ENCODE results near the gene DRD4.

Gene DRD4

DNA sequence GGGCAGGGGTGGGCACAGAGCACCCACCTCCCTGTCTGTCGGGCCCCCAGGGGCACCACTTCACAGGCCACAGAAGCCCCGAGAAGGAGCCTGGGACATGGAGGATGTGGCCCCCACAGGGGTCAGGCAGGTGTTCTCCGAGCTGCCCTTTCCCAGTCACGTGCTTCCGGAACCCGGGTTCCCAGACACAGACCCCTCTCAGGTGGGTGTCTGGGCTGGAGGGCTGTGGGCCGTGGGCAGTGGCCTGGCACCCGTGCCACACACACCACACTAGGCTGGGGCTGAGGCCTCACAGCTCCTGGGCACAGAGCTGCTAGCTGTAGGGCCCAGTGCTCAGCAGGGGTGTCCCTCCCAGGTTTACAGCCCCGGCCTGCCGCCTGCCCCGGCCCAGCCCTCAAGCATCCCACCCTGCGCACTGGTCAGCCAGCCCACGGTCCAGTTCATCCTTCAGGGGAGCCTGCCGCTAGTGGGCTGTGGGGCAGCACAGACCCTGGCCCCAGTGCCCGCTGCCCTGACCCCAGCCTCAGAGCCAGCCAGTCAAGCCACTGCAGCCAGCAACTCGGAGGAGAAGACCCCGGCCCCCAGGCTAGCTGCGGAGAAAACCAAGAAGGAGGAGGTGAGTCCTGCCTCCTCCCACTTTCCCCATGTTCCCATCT lies 26.8 kb upstream of the DRD4 start:
- DNase-seq (ENCODE audit: low spot score), result no peak

DNA sequence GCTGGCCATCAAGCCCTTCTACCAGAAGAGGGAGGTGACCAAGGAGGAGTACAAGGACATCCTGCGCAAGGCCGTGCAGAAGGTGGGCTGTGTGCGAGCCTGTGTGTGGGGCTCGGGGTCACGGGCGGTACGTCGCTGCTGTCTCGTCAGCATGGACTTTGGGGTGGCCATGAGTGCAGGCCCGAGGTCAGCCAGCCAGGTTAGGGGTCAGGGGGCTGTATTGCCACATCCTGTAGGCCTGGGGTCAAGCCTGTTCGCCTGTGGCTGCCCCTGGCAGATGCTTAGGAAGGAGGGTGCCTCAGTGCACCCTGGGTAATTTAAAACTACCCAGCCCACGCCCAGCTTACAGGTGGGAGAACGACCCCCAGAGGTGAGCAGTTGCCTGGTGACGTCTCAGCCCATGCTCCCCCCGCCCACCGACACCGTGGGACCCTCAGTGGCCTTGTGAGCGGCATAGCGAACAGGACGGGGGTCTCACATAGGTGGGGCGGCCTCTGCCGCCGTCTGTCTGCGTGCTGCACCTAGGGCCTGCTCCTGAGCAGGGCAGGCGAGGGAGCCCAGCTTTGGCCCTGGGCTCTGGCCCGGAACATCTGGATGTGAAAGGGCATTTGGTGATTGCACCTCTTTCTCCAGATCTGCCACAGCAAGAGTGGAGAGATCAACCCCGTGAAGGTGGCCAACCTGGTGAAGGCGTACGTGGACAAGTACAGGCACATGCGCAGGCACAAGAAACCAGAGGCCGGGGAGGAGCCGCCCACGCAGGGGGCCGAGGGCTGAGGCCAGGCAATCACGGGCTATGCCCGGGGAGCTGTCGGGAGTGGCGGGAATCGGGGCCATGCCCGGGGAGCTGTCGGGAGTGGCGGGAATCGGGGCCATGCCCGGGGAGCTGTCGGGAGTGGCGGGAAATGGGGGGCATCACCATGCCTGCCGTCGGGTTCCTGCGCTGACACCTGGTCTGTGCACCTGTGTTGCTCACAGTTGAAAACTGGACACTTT lies 25.8 kb upstream of the DRD4 start:
- no peak for DNase-seq (ENCODE audit: low spot score)

DNA sequence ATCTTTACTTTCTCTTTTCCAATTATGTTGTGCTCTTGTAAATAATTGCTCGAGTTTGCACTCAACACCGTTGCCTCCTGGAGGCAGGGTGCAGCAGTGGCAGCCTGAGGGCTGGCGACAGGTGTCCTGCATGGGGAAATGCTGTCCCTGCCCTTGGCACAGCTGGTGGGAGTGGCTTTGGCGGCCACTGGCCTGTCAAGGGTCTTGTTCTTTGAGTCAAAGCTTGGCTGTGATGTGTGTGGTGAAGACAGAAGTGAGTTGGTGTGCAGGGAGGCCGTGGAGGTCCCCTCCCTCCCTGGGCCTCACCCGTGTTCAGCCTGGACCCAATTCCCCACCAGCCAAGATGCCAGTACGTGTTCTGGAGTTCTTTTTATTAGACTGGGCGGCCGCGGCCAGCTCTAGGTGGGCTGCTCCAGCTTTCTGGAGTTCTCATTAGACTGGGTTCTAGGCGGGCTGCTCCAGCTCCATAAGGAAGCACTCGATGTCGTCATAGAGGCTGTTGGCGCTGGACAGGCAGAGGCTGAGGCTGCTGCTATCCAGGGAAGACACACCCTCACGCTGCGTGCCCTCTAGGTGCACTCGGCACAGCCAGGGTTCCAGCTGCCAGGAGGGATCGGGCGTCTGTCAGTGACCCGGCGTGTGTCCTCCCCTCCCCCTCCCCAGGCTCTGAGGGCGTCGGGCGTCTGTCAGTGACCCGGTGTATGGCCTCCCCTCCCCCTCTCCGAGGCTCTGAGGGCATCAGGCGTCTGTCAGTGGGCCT lies 24.7 kb upstream of the DRD4 start:
- DNase-seq (ENCODE audit: low spot score), result no peak

DNA sequence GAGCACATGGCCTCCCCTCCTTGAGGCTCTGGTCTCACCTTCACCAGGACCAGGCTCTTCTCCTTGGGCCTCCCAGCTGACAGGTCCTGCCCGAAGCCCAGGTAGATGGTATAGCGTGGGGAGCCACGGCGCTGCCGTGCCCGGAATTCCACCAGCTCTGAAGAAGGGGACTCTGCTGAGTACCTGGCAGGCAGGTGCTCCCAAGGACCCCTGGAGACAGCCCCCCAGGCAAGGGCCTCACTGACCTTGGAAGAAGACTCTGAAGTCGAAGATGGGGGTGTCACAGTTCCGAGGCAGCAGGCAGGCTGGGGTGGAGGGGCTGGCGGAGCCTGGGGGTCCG lies 24.1 kb upstream of the DRD4 start:
- DNase-seq (ENCODE audit: low spot score), result no peak

DNA sequence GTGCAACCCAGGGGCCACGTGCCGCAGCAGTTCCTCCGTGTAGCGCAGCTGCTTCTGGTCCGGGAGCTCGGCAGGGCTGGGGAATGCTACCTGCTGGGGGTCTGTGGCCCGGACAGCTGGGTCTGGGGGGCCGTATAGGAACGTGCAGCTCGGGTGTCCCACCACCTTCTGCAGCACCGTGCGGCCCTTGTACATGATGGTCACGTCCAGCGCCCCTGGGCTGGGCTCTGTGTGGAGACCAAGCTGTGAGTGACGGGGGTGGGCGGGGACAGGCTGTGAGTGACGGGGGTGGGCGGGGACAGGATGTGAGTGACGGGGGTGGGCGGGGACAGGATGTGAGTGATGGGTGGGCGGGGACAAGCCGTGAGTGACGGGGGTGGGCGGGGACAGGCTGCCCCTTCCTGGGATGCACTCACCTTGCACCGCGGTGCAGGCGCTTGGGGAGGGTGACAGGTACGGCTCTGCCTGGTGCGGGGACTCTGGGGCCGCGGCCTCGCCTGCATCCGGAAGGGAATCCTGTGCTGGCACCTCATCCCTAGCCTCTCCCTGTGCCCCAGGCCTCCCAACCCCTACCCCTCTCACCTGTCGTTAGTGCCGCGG lies 23.6 kb upstream of the DRD4 start:
- DNase-seq (ENCODE audit: low spot score), result no peak

DNA sequence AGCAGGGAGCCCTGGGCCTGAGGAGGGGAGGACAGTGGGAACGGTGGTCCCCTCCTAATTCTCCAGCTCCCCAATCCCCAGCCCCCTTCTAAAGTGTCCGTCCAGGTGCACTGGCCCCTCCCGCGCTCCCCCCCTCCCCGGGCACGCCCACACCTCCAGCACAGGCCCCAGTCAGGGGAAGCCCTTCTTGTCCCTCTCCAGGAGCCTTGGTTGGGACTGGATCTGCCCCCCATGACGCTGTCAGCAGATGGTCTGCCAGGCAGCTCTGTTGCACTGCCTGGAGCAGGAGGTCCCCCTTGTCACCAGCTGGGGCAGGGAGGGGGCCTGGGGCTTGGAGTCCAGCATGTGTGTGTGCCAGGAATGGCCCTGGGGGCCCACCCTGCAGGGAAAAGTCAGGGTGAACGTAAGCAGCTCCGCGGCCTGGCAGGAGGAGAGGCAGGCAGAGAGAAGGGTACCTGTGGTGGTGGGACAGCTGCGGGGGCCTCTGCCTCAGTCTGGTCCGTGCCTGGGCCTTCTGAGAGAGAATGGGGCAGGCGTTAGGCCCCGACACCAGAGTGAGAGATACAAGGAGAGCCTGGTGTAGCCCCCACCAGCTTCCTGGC lies 22.9 kb upstream of the DRD4 start:
- DNase-seq (ENCODE audit: low spot score), result no peak

DNA sequence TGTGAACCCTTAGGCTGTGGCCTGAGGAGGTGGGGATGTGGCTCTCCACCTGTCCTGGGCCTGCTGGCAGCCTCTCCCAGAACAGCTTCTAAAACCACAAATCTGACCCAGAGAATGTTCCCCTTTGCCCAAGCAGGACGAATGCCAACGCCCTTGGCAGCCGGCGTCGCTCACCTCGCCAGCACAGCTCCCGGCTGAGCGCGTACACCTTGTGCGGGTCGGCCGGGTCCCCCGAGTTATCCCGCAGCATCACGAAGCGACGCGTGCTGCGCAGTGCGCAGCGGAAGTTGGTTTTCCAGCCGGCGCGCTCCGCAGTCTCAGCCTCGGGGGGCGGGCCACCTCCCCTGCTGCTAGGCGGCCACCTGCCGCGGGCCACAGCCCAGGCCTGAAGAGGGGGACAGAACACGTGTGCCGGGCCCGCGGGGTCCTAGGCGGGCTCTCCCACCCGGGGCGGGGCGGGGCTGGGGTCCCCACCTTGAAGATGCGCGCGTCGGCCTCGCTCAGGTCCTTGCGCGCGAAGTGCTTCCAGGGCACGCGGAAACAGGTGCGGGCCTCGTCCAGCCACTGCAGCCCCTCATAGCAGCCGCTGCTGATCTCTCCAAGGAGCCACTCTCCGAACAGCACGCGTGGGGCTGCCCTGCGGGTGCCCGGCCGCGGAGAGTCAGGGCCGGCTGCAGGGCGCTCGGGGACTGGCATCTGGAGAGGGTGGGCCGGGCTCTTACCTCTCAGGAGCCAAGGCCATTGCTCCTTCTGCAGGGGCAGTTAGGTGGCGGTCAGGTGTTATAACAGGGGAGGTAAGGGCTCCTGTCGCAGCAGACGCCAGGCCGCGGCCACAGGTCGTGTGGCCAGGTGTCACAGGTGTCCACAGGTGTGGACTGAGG lies 22.2 kb upstream of the DRD4 start:
- DNase-seq (ENCODE audit: low spot score), result no peak

DNA sequence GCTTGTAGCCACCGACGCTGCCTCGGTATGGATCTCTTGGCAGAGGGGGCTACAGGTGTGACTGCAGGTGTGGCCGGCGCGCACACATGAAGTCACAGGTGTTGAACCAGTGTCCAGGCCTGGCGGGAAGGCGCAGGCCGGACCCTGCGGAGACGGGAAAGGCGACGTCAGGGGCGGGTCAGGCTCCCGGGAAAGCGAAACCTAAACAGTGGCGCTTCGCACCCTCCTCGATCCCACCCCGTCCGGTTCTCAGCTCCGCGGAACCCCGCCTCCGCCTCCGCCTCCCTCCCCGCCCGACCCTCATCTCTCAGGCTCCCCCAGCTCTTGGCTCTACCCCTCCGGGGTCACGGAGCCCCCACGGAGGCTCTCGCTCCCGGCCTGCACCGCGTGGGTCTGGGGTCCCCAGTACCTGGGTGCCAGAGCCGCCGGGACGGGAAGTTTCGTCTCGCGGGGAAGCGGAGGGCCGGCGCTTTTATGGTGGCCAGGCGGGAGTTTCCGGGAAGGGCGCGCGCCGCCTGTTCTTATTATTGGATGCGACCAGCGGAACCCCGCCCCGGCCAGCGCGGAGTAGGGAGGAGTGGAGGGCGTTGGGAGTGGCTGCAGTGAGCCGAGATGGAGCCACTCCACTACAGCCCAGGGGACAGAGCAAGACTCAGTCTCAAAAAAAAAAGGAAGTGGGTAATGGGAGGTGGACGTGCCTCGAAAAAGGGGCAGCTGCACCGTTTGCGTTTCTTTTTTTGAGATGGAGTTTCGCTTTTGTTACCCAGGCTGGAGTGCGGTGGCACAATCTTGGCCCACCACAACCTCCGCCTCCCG lies 21.4 kb upstream of the DRD4 start, which contains the start of gene IRF7:
TSS of gene IRF7 (minus strand) at position 447 of the 816 bp plus-strand sequence. CDS start 586 bp downstream, outside the sequence.
- peak; percentile 81 for DNase-seq (ENCODE audit: low spot score)

DNA sequence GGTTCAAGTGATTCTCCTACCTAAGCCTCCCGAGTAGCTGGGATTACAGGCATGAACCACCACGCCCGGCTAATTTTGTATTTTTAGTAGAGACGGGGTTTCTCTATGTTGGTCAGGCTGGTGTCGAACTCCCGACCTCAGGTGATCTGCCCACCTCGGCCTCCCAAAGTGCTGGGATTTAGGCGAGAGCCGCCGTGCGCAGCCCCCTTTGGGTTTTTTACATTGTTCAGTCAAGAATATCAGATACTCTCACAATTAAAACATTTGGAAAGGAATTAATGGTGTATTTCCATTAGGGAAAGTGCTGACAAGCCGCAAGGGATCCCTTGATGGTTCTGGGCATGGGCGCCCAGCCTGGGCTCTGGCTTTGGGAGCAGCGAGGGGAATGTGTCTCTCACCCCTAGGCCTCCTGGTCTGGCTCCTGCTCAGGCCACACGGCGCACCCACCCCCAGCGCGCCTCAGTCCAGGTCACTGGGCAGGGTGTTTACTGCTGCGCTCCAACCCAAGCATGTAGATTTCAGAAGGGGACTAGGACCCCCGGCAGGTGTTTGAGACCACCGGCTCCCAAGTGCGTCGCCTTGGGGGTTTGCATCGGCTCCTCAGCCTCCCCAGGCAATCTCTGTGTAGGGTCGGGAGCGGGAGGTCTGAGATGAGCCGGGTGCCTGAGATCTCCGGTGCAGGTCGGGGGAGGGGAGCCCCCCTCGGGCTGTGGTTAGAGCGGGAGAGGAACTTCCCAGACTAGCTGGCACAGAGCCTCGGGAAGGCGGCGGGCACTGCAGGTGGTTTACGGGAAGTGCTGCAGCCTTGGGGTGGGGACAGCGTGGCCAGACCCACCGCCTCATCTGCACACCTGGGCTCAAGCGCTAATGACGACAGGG lies 20.5 kb upstream of the DRD4 start:
- no peak for DNase-seq (ENCODE audit: low spot score)

DNA sequence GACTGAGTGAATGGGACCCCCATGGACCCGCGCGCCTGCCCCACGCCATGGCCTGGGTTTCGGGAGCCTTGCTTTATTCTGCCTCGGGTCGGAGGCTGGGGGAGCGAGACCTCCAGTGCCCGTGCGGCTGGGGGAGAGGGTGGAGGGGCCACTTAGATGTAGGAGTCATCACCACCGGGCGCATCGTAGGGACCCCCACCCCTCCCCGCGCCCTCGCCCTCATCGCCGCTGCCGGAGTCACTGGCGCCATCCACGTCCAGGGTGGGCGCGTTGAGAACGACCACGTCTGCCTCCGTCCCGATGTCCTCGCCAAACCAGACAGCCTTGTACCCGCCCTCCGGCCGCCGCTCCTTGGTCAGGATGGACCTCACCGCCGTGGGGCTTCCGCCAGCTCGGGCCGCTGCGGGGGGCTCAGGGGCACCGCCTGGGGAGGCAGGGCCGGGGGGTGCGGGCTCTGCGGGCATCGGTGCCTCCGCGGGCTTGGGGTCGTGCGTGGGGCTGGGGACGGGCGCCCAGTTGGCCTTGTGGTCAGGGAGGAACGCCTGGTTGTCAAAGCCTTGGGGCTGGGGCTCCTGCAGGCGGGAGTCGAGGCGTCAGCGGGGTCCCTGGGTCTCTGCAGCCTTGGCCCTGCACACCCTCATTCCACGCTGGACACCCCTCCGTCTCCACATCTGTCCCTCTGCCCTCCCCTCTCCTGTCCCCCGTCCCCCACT lies 19.7 kb upstream of the DRD4 start:
- no peak for DNase-seq (ENCODE audit: low spot score)

DNA sequence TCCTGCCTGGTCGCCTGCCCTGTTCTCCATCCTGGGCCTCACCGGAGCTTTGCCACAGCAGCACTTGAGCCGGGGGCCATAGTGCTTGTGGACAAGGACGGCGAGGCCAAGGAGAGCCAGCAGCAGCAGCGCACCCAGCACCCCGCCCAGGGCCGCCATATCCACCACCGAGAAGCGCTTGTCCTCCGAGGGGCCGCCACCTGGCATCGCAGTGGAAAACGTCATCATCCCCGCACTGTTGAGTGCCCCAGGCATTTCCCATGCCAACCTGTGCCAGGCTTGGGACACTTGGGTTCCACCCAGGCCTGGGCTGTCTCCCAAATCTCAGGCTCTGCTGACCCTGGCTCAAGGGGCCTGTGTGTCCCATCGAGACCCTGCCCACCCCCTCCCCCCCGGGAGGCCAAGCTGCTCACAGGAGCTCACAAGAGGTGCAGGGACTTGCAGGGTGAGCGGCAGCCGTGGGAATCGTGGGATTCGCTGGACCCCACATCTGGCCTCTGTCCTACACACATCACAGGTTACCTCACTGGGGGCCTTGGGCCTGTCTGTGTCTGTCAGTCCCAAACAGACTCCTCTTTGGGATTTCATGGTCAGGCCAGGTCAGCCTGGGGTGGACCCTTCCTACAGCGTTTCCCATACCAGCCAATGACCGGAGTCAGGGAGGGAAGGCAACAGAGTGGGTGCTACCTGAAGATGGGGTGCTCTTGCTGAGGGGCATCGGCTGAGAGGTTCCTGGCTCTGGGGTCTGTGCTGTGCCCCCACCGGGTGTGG lies 19.0 kb upstream of the DRD4 start:
- DNase-seq (ENCODE audit: low spot score), result no peak

DNA sequence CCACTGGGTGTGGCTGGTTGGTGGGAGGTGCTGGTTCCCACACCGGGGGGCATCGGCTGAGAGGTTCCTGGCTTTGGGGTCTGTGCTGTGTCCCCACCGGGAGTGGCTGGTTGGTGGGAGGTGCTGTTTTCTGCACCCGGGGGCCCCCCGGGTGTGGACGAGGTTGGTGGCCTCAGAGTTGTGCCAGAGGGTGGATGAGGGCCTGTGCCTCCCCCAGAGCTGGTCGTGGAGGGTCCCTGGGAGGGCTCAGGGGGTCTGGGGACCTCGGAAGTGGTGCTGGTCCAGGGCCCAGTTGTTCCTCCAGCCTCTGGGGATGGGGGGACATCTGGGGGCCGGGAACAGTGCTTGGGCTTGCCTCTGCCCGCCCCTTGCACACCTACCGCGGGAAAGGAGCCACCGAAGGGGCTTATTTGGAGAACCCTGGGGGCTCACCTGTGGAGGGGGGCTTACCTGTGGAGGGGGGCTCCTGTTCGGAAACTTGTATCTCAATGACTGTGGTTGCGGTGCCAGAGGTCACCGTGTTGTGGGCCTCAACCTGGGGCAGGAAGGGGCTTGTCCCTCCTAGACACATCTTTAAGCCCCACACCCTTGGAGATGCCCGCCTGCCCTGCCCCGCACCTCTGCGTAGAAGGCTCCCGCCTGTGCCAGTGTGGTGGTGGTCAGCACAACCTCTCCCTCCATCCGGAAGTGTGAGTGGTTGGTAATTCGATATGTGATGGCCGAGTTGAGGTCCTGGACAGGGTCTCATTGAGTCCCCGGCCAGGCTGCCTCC lies 18.0 kb upstream of the DRD4 start:
- no peak for DNase-seq (ENCODE audit: low spot score)

DNA sequence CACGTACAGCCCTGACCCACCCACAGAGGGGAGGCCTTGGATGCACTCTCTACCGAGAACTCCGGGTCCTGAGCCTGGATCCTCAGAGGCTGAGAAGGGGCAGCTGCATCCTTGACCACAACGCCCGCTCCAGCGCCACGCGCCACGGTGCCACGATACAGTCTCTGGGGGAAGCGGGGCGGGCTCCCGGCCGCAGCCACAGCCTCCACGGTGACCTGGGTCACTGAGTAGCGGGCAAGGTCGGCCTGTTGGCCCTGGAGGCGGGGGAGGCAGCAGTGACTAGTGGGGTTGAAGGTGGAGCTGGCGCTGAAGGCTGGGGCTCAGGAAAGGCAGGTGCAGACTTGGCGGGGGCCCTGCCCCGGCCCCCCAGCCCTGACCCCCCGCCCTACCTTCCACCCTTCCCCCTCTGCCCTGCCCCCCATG lies 17.4 kb upstream of the DRD4 start:
- no peak for DNase-seq (ENCODE audit: low spot score)

DNA sequence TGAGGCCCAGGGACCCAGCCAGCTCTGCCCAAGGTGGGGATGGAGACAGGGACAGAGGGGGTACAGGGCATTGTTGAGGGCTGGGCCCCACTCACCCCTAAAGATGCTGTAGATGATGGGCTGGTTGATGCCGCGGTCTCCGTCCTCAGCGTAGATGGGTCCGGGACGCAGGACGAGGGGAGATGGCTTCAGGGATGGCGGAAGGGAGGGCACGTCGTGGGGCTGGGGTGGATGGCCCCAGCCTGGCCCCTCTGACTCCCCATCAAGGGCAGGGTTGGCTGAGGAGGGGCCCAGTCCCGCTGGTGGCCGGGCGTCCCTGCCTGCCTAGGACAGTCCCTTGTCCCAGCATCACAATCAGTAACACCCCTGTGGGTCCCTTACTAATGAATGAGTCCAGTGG lies 16.9 kb upstream of the DRD4 start:
- no peak for DNase-seq (ENCODE audit: low spot score)

DNA sequence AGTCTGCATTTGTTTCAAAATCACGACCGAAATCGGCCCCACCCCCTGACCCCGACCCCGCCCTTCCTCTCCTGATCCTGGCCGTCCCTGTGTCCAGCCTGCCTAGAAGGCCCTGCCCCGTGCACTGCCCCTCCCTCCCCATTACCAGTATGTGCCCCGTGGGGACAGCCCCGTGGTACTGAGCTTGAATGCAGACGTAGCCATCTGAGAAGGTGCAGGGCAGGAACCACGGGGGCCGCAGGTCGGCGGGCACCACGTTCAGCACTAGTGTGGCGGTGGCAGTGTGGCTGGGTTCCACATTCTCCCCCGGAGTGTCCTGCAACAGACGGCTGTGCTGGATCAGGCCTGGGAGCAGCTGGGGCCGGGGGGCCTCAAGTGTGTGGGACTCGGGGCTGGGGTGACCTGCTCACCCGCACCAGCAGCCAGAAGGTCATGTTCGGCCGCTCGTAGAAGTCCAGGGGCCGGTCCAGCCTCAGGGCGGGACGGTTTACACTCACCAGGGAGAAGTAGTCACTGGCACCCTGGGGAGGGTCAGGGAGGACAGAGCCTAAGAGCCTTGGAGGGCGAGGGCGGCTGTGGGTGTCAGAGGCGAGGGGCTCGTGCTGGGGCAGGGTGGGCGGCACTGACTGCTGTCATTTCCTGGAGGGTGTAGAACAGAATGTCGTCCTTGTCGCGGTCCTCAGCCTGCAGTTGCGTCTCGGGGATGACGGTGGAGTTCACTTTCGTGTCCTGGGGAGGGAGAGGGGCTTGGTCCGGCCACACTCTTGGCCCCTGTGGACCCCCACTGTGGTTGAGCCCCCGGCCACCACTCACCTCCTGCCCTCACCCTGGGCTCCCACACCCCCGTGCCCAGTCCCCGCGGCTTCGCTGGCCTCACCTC lies 15.9 kb upstream of the DRD4 start:
- DNase-seq (ENCODE audit: low spot score), result no peak

DNA sequence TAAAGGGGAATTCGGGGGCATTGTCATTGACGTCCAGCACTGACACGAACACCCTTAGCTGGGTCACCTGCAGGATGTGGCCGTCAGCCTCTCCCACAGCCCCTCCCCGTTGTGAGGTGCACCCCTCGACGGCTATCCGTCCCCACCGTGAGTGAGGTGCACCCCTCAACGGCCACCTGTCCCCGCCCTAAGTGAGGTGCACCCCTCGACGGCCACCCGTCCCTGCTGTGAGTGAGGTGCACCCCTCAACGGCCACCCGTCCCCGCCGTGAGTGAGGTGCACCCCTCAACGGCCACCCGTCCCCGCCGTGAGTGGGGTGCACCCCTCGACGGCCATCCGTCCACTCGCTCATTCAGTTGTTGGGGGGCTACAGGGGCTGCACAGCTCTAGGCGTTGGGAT lies 15.2 kb upstream of the DRD4 start:
- no peak for DNase-seq (ENCODE audit: low spot score)

Measured in kidney capillary endothelial cell (primary cell).